ENCODE results near the gene PRSS1. TPM values are rescaled to one million over a fixed set of nuclear protein-coding genes. Genes with fewer than 3 reads are reported as not detected.
"Not testable (repeated sequence)": the region's sequence is repeated elsewhere in the genome, so short reads cannot be mapped to it uniquely, and the experiment has no call there.

The PRSS1 gene
- total and polyA plus RNA-seq, 8 donors: 0.99 TPM; not detected in 7

- Histone ChIP-seq H3K4me3 (no peak overlapping the region), H3K36me3 (no peaks in the 10 kb centered on the region), H3K27me3 (no peaks in the 10 kb centered on the region), H3K4me1 (no peaks in the 10 kb centered on the region), H3K9me3 (no peaks in the 10 kb centered on the region), H3K27ac (no peak overlapping the region)
- intact Hi-C loops (cut with DNase I): no loop called here
- DNase-seq (no peak), ATAC-seq (no peak)
- TF ChIP-seq CTCF (IDR thresholded peaks at IDR 0.05): no peak
These were observed 9.3 kb upstream of the PRSS1 start for GRCh38 chr7:142739923-142740492.

GRCh38 chr7:142740786-142741185 lies 8.5 kb upstream of the PRSS1 start:
- H3K27ac ChIP-seq: no peak overlapping the region
- no peaks in the 10 kb centered on the region for H3K27me3 ChIP-seq
- DNase-seq (no peak), ATAC-seq (no peak)
- H3K4me3 ChIP-seq: no peak overlapping the region
- TF ChIP-seq CTCF (IDR thresholded peaks at IDR 0.05): no peak
- no peaks in the 10 kb centered on the region for H3K36me3 ChIP-seq
- intact Hi-C loops (cut with DNase I): no loop called here
- no peaks in the 10 kb centered on the region for H3K4me1 ChIP-seq
- H3K9me3 ChIP-seq: no peaks in the 10 kb centered on the region

GRCh38 chr7:142741932-142742331 lies 7.3 kb upstream of the PRSS1 start:
- H3K4me1 ChIP-seq; H3K27me3 ChIP-seq; ATAC-seq; H3K4me3 ChIP-seq; H3K27ac ChIP-seq; H3K9me3 ChIP-seq; intact Hi-C loops (cut with DNase I); DNase-seq; H3K36me3 ChIP-seq: not testable (repeated sequence)

- no peak overlapping the region for H3K4me3 ChIP-seq
- ATAC-seq (no peak), DNase-seq (no peak)
- no peaks in the 10 kb centered on the region for H3K36me3 ChIP-seq
- intact Hi-C loops (cut with DNase I): no loop called here
- no peaks in the 10 kb centered on the region for H3K9me3 ChIP-seq
- no peak overlapping the region for H3K27ac ChIP-seq
- no peaks in the 10 kb centered on the region for H3K4me1 ChIP-seq
- H3K27me3 ChIP-seq: no peaks in the 10 kb centered on the region
- no peak for TF ChIP-seq CTCF (IDR thresholded peaks at IDR 0.05)
These were observed 4.1 kb upstream of the PRSS1 start for GRCh38 chr7:142745091-142745635.

- intact Hi-C loops (cut with DNase I): no loop called here
- H3K9me3 ChIP-seq: no peaks in the 10 kb centered on the region
- no peaks in the 10 kb centered on the region for H3K4me1 ChIP-seq
- H3K4me3 ChIP-seq: no peak overlapping the region
- no peak for TF ChIP-seq CTCF (IDR thresholded peaks at IDR 0.05)
- H3K36me3 ChIP-seq: no peaks in the 10 kb centered on the region
- no peak for DNase-seq
- no peak overlapping the region for H3K27ac ChIP-seq
- no peaks in the 10 kb centered on the region for H3K27me3 ChIP-seq
- peak; percentile 23 for ATAC-seq
These were observed 3.5 kb upstream of the PRSS1 start for GRCh38 chr7:142745745-142746144.

- no peaks in the 10 kb centered on the region for H3K36me3 ChIP-seq
- H3K4me3 ChIP-seq: no peak overlapping the region
- ATAC-seq (peak; percentile 60), DNase-seq (no peak)
- no peak for TF ChIP-seq CTCF (IDR thresholded peaks at IDR 0.05)
- H3K27me3 ChIP-seq: no peaks in the 10 kb centered on the region
- H3K9me3 ChIP-seq: no peaks in the 10 kb centered on the region
- no peaks in the 10 kb centered on the region for H3K4me1 ChIP-seq
- intact Hi-C loops (cut with DNase I): no loop called here
- no peak overlapping the region for H3K27ac ChIP-seq
These were observed 3.0 kb upstream of the PRSS1 start for GRCh38 chr7:142746264-142746663.

GRCh38 chr7:142748410-142748809 lies 862 bp upstream of the PRSS1 start:
- DNase-seq; H3K36me3 ChIP-seq; H3K27me3 ChIP-seq; intact Hi-C loops (cut with DNase I); H3K4me1 ChIP-seq; ATAC-seq; H3K27ac ChIP-seq; H3K9me3 ChIP-seq; H3K4me3 ChIP-seq: not testable (repeated sequence)
